Neuronal stem cell (in vitro differentiated cells): ENCODE measurements around the gene PALM.
A peak's percentile ranks its signal among the peaks of the same experiment; 100 is the strongest.

Experiments used
- DNase-seq: peaks from one replicate; pipeline ENCODE4 v3.0.0-alpha.2; 2013; ENCODE audit warnings: low spot score
- H2AFZ ChIP-seq: one replicate; pipeline ENCODE4 v1.6.1; 2013; ENCODE audit warnings: mild to moderate bottlenecking, low read length, inconsistent platforms
- H2AK5ac ChIP-seq: 2 replicates; pipeline ENCODE4 v1.6.1; 2013; ENCODE audit warnings: low read depth, mild to moderate bottlenecking, inconsistent platforms, low read length, moderate library complexity, mixed read lengths
- H2BK120ac ChIP-seq: 2 replicates; pipeline ENCODE4 v1.6.1; 2013; ENCODE audit warnings: low read depth, mild to moderate bottlenecking, inconsistent platforms, low read length, moderate library complexity, mixed read lengths
- H2BK12ac ChIP-seq: one replicate; pipeline ENCODE4 v1.6.1; 2013; ENCODE audit warnings: low read length, inconsistent platforms
- H2BK15ac ChIP-seq: 2 replicates; pipeline ENCODE4 v1.6.1; 2013; ENCODE audit warnings: mild to moderate bottlenecking, low read length, inconsistent platforms, mixed read lengths
- H2BK5ac ChIP-seq: one replicate; pipeline ENCODE4 v1.6.1; 2013; ENCODE audit warnings: inconsistent platforms, mild to moderate bottlenecking, low read length, moderate library complexity
- H3K14ac ChIP-seq: one replicate; pipeline ENCODE4 v1.6.1; 2013; ENCODE audit warnings: low read length, inconsistent platforms
- H3K18ac ChIP-seq: 2 replicates; pipeline ENCODE4 v1.6.1; 2013; ENCODE audit warnings: low read length, inconsistent platforms
- H3K23ac ChIP-seq: 2 replicates; pipeline ENCODE4 v1.6.1; 2013; ENCODE audit warnings: low read depth, mild to moderate bottlenecking, mixed read lengths, low read length, inconsistent platforms; ENCODE audit not compliant: poor library complexity
- H3K27ac ChIP-seq: replicated peaks from 3 replicates; pipeline ENCODE4 v1.5.1; 2013; ENCODE audit warnings: low read length, inconsistent platforms
- H3K27me3 ChIP-seq, 3 experiments: 2 replicates each; pipeline ENCODE4 v1.6.1; 2013; ENCODE audit warnings: low read length in 3 of 3, mild to moderate bottlenecking in 2 of 3, inconsistent platforms in 1 of 3, low read depth in 1 of 3, mixed read lengths in 1 of 3, moderate library complexity in 1 of 3; ENCODE audit not compliant: control insufficient read depth in 3 of 3, insufficient read depth in 3 of 3
- H3K36me3 ChIP-seq, 2 donors: replicated peaks in 1 of 2; 2 replicates each; pipeline ENCODE4 v1.6.1; 2013; ENCODE audit warnings: low read length in 2 of 2; ENCODE audit not compliant: control insufficient read depth in 2 of 2, insufficient read depth in 2 of 2
- H3K4ac ChIP-seq: 2 replicates; pipeline ENCODE4 v1.6.1; 2013; ENCODE audit warnings: inconsistent platforms, mild to moderate bottlenecking, low read length, moderate library complexity
- H3K4me1 ChIP-seq, 2 donors: 1 replicate in 1 of 2; 2 replicates in 1 of 2; pipeline ENCODE4 v1.6.1; 2013; ENCODE audit warnings: low read length in 2 of 2, low read depth in 1 of 2; ENCODE audit not compliant: control insufficient read depth in 2 of 2, insufficient read depth in 1 of 2
- H3K4me2 ChIP-seq: one replicate; pipeline ENCODE4 v1.6.1; 2013; ENCODE audit warnings: mild to moderate bottlenecking, low read length, inconsistent platforms; ENCODE audit not compliant: insufficient read depth, poor library complexity, severe bottlenecking
- H3K4me3 ChIP-seq, 2 donors: 2 replicates each; pipeline ENCODE4 v1.5.1; 2013; ENCODE audit warnings: low read length in 2 of 2, mild to moderate bottlenecking in 2 of 2, inconsistent platforms in 1 of 2, moderate library complexity in 1 of 2
- H3K79me1 ChIP-seq: one replicate; pipeline ENCODE4 v1.6.1; 2013; ENCODE audit warnings: low read depth, mild to moderate bottlenecking, inconsistent platforms, low read length, moderate library complexity
- H3K9ac ChIP-seq: one replicate; pipeline ENCODE4 v1.6.1; 2013; ENCODE audit warnings: mild to moderate bottlenecking, low read depth, low read length, inconsistent platforms; ENCODE audit not compliant: poor library complexity
- H3K9me3 ChIP-seq, 2 donors: replicated peaks in 1 of 2; 2 replicates each; pipeline versions ENCODE3 to v1.6.1; 2013; ENCODE audit warnings: low read length in 2 of 2, mild to moderate bottlenecking in 2 of 2, inconsistent platforms in 1 of 2, low read depth in 1 of 2, mixed read lengths in 1 of 2, moderate library complexity in 1 of 2; ENCODE audit not compliant: control insufficient read depth in 2 of 2, insufficient read depth in 1 of 2
- H4K8ac ChIP-seq: one replicate; pipeline ENCODE4 v1.6.1; 2013; ENCODE audit warnings: low read depth, mild to moderate bottlenecking, inconsistent platforms, low read length, moderate library complexity
- H4K91ac ChIP-seq: one replicate; pipeline ENCODE4 v1.6.1; 2013; ENCODE audit warnings: low read length, low read depth, mild to moderate bottlenecking, inconsistent platforms; ENCODE audit not compliant: poor library complexity
- WGBS, 2 donors: extraction: QIAGEN DNeasy Blood & Tissue Kit; methylation state at CpG; one replicate each; pipeline ENCODE4 v1.1.7; 2013; ENCODE audit warnings: missing lambda C conversion rate in 2 of 2, mixed read lengths in 1 of 2; ENCODE audit not compliant: insufficient read length in 2 of 2, insufficient replicate concordance in 1 of 2; ENCODE audit errors: extremely low coverage in 2 of 2; 5-methylcytosine and 5-hydroxymethylcytosine counted together

Gene PALM

DNA sequence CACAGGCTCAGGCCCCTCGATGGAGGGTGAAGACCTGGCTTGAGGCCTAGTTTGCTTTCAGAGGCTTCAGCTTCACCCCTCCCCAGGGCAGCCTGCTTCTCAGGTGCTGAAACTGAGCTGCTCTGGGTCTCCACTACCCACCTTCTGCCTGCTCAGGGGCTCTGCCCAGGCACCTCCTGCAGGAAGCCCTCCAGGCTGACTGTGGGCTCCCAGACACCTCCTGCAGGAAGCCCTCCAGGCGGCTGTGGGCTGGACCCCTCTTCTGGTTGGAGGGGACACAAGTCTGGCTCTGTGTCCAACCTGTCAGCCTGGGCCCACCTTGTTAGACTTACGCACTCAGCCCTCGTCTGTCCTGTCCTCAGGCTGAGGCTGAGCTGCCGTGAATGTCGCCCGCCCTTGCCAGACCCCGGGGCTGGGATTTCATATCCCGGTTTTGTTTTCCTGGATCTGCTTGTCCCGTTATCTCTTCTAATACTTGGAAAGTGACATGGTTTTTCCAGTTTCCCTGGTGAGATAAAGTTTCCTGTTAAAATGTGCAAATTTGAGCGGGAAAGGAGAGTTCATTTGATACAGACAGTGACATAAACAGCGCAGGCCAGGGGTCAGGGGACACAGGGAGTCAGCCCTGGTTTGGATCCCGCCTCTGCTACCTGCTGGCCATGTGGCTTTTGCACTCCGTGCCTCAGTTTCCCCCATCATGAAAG, 21.4 kb downstream of the PALM start:
- no peaks in the 10 kb centered on the region for H3K27me3 ChIP-seq
- H2AFZ ChIP-seq, result no peak overlapping the region
- no peak overlapping the region for H3K9ac ChIP-seq
- no peak overlapping the region for H4K8ac ChIP-seq
- H3K4ac ChIP-seq, result no peak overlapping the region
- H3K14ac ChIP-seq, result no peak overlapping the region
- no CpG with 5 or more reads among the region's 14 CpGs for WGBS, 2 donors
- no peak overlapping the region for H3K23ac ChIP-seq
- no peak overlapping the region for H2BK5ac ChIP-seq
- no peak overlapping the region for H3K18ac ChIP-seq
- peaks cover 0 to 6% of the 10 kb centered on the region in 2 donors for H3K9me3 ChIP-seq
- H3K4me1 ChIP-seq, result no peaks in the 10 kb centered on the region
- no peak overlapping the region for H2BK15ac ChIP-seq
- H4K91ac ChIP-seq, result no peak overlapping the region
- no peak overlapping the region for H3K4me3 ChIP-seq
- no peak overlapping the region for H3K4me2 ChIP-seq
- peaks cover 21 to 61% of the 10 kb centered on the region in 2 donors for H3K36me3 ChIP-seq
- no peak overlapping the region for H2BK12ac ChIP-seq
- peaks cover 5% of the 10 kb centered on the region for H3K79me1 ChIP-seq
- H2AK5ac ChIP-seq, result no peak overlapping the region
- DNase-seq, result no peak
- H3K27ac ChIP-seq, result no peak overlapping the region
- no peak overlapping the region for H2BK120ac ChIP-seq

DNA sequence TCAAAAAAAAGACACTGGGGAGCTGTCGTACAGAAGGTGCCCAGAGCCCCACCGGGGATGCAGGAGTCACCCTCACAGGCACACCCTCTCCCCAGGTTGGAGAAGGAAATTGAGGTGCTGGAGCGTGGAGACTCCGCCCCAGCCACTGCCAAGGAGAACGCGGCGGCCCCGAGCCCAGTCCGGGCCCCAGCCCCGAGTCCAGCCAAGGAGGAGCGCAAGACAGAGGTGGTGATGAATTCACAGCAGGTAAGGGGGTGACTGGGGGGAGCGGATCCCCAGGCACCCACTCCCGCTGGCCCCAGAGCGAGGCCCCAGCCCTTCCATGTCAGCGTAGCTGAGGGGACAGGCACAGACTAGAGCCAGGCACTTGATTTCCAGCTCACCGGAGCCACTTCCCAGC, 22.3 kb downstream of the PALM start:
- no peak overlapping the region for H2BK120ac ChIP-seq
- no peaks in the 10 kb centered on the region for H3K27me3 ChIP-seq
- no peak overlapping the region for H3K9ac ChIP-seq
- H2BK5ac ChIP-seq, result no peak overlapping the region
- peaks cover 0 to 6% of the 10 kb centered on the region in 2 donors for H3K9me3 ChIP-seq
- H3K36me3 ChIP-seq, result peaks cover 19 to 59% of the 10 kb centered on the region in 2 donors
- H2BK12ac ChIP-seq, result no peak overlapping the region
- no peak overlapping the region for H3K4ac ChIP-seq
- H3K27ac ChIP-seq, result no peak overlapping the region
- no peak overlapping the region for H2AFZ ChIP-seq
- H3K4me3 ChIP-seq, result no peak overlapping the region
- H3K4me1 ChIP-seq, result no peaks in the 10 kb centered on the region
- H4K91ac ChIP-seq, result no peak overlapping the region
- H3K18ac ChIP-seq, result no peak overlapping the region
- no peak overlapping the region for H4K8ac ChIP-seq
- H3K79me1 ChIP-seq, result peaks cover 5% of the 10 kb centered on the region
- H2AK5ac ChIP-seq, result no peak overlapping the region
- H3K23ac ChIP-seq, result no peak overlapping the region
- no peak for DNase-seq
- H3K4me2 ChIP-seq, result no peak overlapping the region
- WGBS, 2 donors, result no CpG with 5 or more reads among the region's 16 CpGs
- no peak overlapping the region for H3K14ac ChIP-seq
- no peak overlapping the region for H2BK15ac ChIP-seq

- Histone ChIP-seq H4K91ac (no peak overlapping the region), H3K27me3 (no peaks in the 10 kb centered on the region), H3K9ac (peak overlapping the region; percentile 21), H2AFZ (no peak overlapping the region), H3K36me3 (peaks cover 14 to 64% of the 10 kb centered on the region in 2 donors), H2BK15ac (no peak overlapping the region), H3K14ac (no peak overlapping the region), H2AK5ac (no peak overlapping the region), H2BK5ac (no peak overlapping the region), H2BK12ac (no peak overlapping the region), H3K4me3 (no peak overlapping the region), H3K4me1 (no peaks in the 10 kb centered on the region), H3K23ac (no peak overlapping the region), H4K8ac (no peak overlapping the region), H3K9me3 (peaks cover 0 to under 1% of the 10 kb centered on the region in 2 donors), H2BK120ac (no peak overlapping the region), H3K18ac (no peak overlapping the region), H3K4me2 (no peak overlapping the region), H3K27ac (no peak overlapping the region), H3K79me1 (peaks cover 2% of the 10 kb centered on the region), H3K4ac (no peak overlapping the region)
- no peak for DNase-seq
- no CpG with 5 or more reads among the region's 24 CpGs for WGBS, 2 donors
Measured at GRCh38 chr19:732148-733069, 23.7 kb downstream of the PALM start.

DNA sequence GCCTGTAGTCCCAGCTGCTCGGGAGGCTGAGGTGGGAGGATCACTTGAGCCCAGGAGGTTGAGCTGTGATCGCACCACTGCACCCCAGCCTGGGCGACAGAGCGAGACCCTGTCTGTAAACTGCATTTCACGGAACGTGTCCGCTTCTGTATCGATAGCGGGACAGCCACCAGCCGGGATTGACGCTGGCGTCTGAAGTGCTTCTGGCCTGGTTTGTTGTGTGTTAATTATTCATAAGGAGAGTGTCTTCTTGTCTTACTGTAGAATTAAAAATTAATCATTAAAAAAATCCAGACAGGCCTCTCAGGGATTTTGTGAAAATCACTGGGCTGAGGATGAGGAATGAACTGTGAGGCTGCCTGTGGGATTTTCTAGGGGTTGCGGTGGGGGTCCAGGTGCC, 26.0 kb downstream of the PALM start:
- H2BK120ac ChIP-seq, result no peak overlapping the region
- peaks cover 2% of the 10 kb centered on the region for H3K79me1 ChIP-seq
- H4K8ac ChIP-seq, result no peak overlapping the region
- no peak overlapping the region for H2BK15ac ChIP-seq
- H3K4me1 ChIP-seq, result no peaks in the 10 kb centered on the region
- no peak overlapping the region for H3K23ac ChIP-seq
- H3K4me3 ChIP-seq, result no peak overlapping the region
- no peaks in the 10 kb centered on the region for H3K27me3 ChIP-seq
- no peak overlapping the region for H3K18ac ChIP-seq
- no peak overlapping the region for H3K27ac ChIP-seq
- no peak overlapping the region for H3K4ac ChIP-seq
- H3K14ac ChIP-seq, result no peak overlapping the region
- WGBS, 2 donors, result no CpG with 5 or more reads among the region's 13 CpGs
- H2BK12ac ChIP-seq, result no peak overlapping the region
- H2AK5ac ChIP-seq, result no peak overlapping the region
- no peak overlapping the region for H3K4me2 ChIP-seq
- no peak overlapping the region for H2BK5ac ChIP-seq
- H2AFZ ChIP-seq, result no peak overlapping the region
- peaks cover 10 to 61% of the 10 kb centered on the region in 2 donors for H3K36me3 ChIP-seq
- no peak for DNase-seq
- H3K9ac ChIP-seq, result no peak overlapping the region
- no peaks in the 10 kb centered on the region for H3K9me3 ChIP-seq
- H4K91ac ChIP-seq, result no peak overlapping the region
